ENCODE data around the gene GPR153.

GPR153 gene

DNA sequence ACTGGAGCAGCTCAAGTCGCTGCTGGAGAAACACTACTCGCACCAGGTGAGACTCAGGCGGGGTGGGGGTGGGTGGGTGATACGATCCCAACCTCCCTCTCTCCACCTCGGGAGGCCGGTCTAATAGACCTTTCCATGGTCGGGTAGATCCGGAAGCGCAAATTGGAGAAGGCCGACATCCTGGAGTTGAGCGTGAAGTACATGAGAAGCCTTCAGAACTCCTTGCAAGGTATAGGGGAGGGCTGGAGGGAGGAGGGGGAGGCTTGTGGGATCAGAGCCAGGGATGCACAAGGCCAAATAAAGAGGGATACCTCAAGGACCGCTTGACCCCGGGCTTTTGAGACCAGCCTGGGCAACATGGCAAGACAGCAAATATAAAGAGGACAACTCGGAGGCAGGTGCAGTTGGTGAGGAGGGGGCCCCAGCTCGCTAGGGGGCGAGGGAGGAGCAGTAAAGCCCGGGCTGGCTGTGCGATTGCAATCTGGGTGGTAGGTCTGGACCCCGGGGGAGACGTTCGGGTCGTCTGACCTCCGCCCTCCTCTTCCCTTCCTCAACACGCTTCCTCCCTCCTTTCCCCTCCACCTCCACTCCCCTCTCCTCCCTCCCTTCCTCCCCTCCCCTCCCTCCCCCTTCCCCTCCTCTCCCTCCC is 16.4 kb downstream of the GPR153 start:
- Histone ChIP-seq H3K9me3 (ENCODE audit: control insufficient read depth, low read length) (no peaks in the 10 kb centered on the region), H3K14ac (ENCODE audit: low read length in 2 of 2) (no peak overlapping the region), H2BK12ac (ENCODE audit: low read length in 2 of 2) (no peak overlapping the region), H3K23ac (ENCODE audit: low read length in 2 of 2) (no peak overlapping the region), H3K9ac (ENCODE audit: low read length) (no peak overlapping the region), H2BK120ac (ENCODE audit: low read depth, low read length) (no peak overlapping the region), H3K4me3 (ENCODE audit: insufficient read depth in 1 of 2, low read depth in 1 of 2, low read length in 2 of 2) (no peak overlapping the region), H2AK5ac (ENCODE audit: low read length, severe bottlenecking) (no peak overlapping the region), H3K18ac (ENCODE audit: low read depth in 1 of 2, low read length in 2 of 2) (no peak overlapping the region), H3K79me1 (replicated peaks; ENCODE audit: low read length, poor library complexity, severe bottlenecking) (no peaks in the 10 kb centered on the region), H2BK5ac (ENCODE audit: low read depth, low read length, poor library complexity, severe bottlenecking) (no peak overlapping the region), H2AFZ (ENCODE audit: low read depth, low read length) (no peak overlapping the region), H3K4me1 (ENCODE audit: control insufficient read depth, insufficient read depth, low read depth, low read length) (peaks cover 36% of the 10 kb centered on the region), H4K8ac (ENCODE audit: low read length) (no peak overlapping the region), H3K27ac (ENCODE audit: low read length, poor library complexity, severe bottlenecking) (no peak overlapping the region), H3K36me3 (ENCODE audit: control insufficient read depth in 1 of 2, insufficient read depth in 2 of 2, low read depth in 1 of 2, low read length in 2 of 2) (no peaks in the 10 kb centered on the region), H3K4me2 (ENCODE audit: low read length, poor library complexity, severe bottlenecking) (no peak overlapping the region), H2BK15ac (ENCODE audit: low read depth, poor library complexity, severe bottlenecking) (no peak overlapping the region), H3K27me3 (ENCODE audit: control insufficient read depth in 1 of 2, insufficient read depth in 1 of 2, low read length in 2 of 2) (peaks cover 68 to 80% of the 10 kb centered on the region in 2 experiments), H4K91ac (ENCODE audit: low read length) (no peak overlapping the region), H3K4ac (ENCODE audit: low read depth in 1 of 2, low read length in 2 of 2) (no peak overlapping the region)
- DNase-seq = no peak
- WGBS = 4% methylated on average over 11 of the region's 24 CpGs

DNA sequence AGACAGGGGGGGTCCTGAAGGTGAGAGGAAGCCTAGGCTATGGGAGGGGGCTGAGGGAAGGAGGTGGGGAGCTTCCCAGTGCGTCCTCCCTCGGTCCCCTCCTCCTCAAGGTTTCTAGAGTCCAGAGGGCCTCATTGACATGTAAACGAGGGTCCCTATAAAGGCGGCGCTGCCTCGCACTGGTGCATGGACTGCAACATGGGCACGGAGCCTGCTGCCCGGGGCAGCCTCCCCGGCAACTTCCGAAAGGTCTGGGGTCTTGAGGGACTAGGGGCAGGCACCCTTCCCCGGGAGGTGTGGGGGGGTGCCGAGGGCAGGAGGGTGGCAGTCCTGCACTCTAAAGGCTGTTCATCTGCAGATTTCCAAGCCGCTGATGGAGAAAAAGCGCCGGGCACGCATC is 16.9 kb downstream of the GPR153 start, which contains the start of gene HES3:
Gene HES3, plus strand, starts transcription at position 187 of the 400 bp plus-strand sequence. Its CDS starts 187 bp downstream, at position 374.
- Histone ChIP-seq H2BK12ac (ENCODE audit: low read length in 2 of 2) (no peak within 1 kb of the TSS), H3K9me3 (ENCODE audit: control insufficient read depth, low read length) (no peaks in the 10 kb centered on the region), H3K36me3 (ENCODE audit: control insufficient read depth in 1 of 2, insufficient read depth in 2 of 2, low read depth in 1 of 2, low read length in 2 of 2) (no peaks in the 10 kb centered on the region), H3K14ac (ENCODE audit: low read length in 2 of 2) (no peak within 1 kb of the TSS), H3K4ac (ENCODE audit: low read depth in 1 of 2, low read length in 2 of 2) (no peak within 1 kb of the TSS), H2AFZ (ENCODE audit: low read depth, low read length) (no peak within 1 kb of the TSS), H3K4me2 (ENCODE audit: low read length, poor library complexity, severe bottlenecking) (no peak within 1 kb of the TSS), H4K91ac (ENCODE audit: low read length) (no peak within 1 kb of the TSS), H2BK15ac (ENCODE audit: low read depth, poor library complexity, severe bottlenecking) (no peak within 1 kb of the TSS), H3K27ac (ENCODE audit: low read length, poor library complexity, severe bottlenecking) (no peak within 1 kb of the TSS), H4K8ac (ENCODE audit: low read length) (no peak within 1 kb of the TSS), H2AK5ac (ENCODE audit: low read length, severe bottlenecking) (no peak within 1 kb of the TSS), H3K4me3 (ENCODE audit: insufficient read depth in 1 of 2, low read depth in 1 of 2, low read length in 2 of 2) (no peak within 1 kb of the TSS), H3K18ac (ENCODE audit: low read depth in 1 of 2, low read length in 2 of 2) (no peak within 1 kb of the TSS), H2BK5ac (ENCODE audit: low read depth, low read length, poor library complexity, severe bottlenecking) (no peak within 1 kb of the TSS), H3K9ac (ENCODE audit: low read length) (no peak within 1 kb of the TSS), H3K23ac (ENCODE audit: low read length in 2 of 2) (no peak within 1 kb of the TSS), H3K4me1 (ENCODE audit: control insufficient read depth, insufficient read depth, low read depth, low read length) (peaks cover 31% of the 10 kb centered on the region), H3K27me3 (ENCODE audit: control insufficient read depth in 1 of 2, insufficient read depth in 1 of 2, low read length in 2 of 2) (peaks cover 67 to 85% of the 10 kb centered on the region in 2 experiments), H2BK120ac (ENCODE audit: low read depth, low read length) (no peak within 1 kb of the TSS), H3K79me1 (replicated peaks; ENCODE audit: low read length, poor library complexity, severe bottlenecking) (no peaks in the 10 kb centered on the region)
- WGBS = 13% methylated on average over 15 of the region's 16 CpGs
- no peak for DNase-seq

GRCh38 chr1:6243053-6243834 is 17.7 kb downstream of the GPR153 start:
- Histone ChIP-seq H3K79me1 (replicated peaks; ENCODE audit: low read length, poor library complexity, severe bottlenecking) (no peaks in the 10 kb centered on the region), H3K4me1 (ENCODE audit: control insufficient read depth, insufficient read depth, low read depth, low read length) (peaks cover 28% of the 10 kb centered on the region), H3K4ac (ENCODE audit: low read depth in 1 of 2, low read length in 2 of 2) (no peak overlapping the region), H3K4me3 (ENCODE audit: insufficient read depth in 1 of 2, low read depth in 1 of 2, low read length in 2 of 2) (no peak overlapping the region), H2AFZ (ENCODE audit: low read depth, low read length) (no peak overlapping the region), H2BK15ac (ENCODE audit: low read depth, poor library complexity, severe bottlenecking) (no peak overlapping the region), H3K23ac (ENCODE audit: low read length in 2 of 2) (no peak overlapping the region), H3K27ac (ENCODE audit: low read length, poor library complexity, severe bottlenecking) (no peak overlapping the region), H2BK120ac (ENCODE audit: low read depth, low read length) (no peak overlapping the region), H4K8ac (ENCODE audit: low read length) (no peak overlapping the region), H3K27me3 (ENCODE audit: control insufficient read depth in 1 of 2, insufficient read depth in 1 of 2, low read length in 2 of 2) (peaks cover 60 to 78% of the 10 kb centered on the region in 2 experiments), H2BK12ac (ENCODE audit: low read length in 2 of 2) (no peak overlapping the region), H3K9ac (ENCODE audit: low read length) (no peak overlapping the region), H4K91ac (ENCODE audit: low read length) (no peak overlapping the region), H2AK5ac (ENCODE audit: low read length, severe bottlenecking) (no peak overlapping the region), H3K4me2 (ENCODE audit: low read length, poor library complexity, severe bottlenecking) (no peak overlapping the region), H3K14ac (ENCODE audit: low read length in 2 of 2) (no peak overlapping the region), H3K9me3 (ENCODE audit: control insufficient read depth, low read length) (no peaks in the 10 kb centered on the region), H3K18ac (ENCODE audit: low read depth in 1 of 2, low read length in 2 of 2) (no peak overlapping the region), H3K36me3 (ENCODE audit: control insufficient read depth in 1 of 2, insufficient read depth in 2 of 2, low read depth in 1 of 2, low read length in 2 of 2) (no peaks in the 10 kb centered on the region), H2BK5ac (ENCODE audit: low read depth, low read length, poor library complexity, severe bottlenecking) (no peak overlapping the region)
- no peak for DNase-seq
- 66% methylated on average over 20 of the region's 20 CpGs for WGBS
